Activated CD4-positive, alpha-beta T cell treated with anti-CD3 and anti-CD28 coated beads, Interleukin-2, amount 50 U/mL, for 48 hours (primary cell): ENCODE data around the gene NNMT.

ENCODE experiments used
- DNase-seq, 2 experiments: peaks; one replicate each; pipeline ENCODE4 v3.0.0-alpha.2; 2020

The NNMT gene

DNA sequence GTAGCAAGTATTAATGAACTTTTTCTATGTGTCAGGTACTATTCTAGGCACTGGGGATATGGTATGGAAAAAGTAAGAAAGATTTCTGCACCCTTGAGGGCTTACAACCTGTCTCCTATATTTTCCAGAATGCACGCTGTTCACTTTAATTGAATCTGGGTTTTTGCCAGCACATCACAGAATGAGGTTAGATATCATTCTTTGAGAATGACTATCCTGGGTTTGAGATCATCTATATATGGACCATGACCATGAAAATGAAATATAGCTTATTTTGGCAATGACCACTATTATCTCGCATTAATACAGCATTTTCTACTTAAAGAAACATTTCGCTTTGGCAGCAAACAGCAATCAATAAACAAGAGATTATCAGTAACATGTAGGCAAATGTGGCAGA is 57.2 kb downstream of the NNMT start:
- DNase-seq, result no peak

DNA sequence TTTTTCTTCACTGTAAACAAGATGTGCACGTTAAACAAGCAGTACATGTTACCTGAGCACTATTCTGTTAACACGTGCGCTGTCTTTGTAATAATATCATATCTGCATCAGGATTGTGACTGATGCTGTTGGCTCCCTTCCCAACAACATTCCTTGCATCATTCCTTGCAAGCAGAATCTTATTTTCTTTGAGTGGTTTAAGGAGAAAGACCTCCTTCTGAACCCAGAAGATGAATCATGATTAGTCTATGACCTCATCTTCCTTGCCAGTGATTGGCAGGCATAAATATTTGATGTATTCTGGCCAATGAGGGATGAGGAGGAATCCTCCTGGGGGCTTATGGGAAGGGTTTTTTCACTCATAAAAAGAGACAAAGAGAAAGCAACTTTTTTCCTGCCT is 57.9 kb downstream of the NNMT start:
- DNase-seq, result no peak

DNA sequence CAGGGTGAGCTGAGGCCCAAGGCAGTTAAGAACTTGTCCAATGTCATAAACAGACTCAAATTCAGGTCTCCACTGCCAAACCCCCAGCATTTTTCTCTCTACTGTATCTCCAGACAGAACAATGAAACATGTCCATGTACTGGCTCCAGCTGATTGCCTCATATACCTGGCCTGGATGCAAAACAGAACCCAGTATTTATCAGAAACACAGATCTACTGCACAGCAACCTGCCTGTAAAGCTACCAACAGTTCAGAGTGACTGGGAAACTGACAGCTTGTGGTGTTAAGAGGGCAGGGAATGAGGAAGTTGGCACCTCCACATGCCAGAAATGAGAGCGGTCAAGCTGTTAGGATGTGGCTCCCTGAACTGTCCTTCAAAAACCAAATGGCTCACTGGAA is 62.5 kb downstream of the NNMT start:
- DNase-seq, result no peak

DNA sequence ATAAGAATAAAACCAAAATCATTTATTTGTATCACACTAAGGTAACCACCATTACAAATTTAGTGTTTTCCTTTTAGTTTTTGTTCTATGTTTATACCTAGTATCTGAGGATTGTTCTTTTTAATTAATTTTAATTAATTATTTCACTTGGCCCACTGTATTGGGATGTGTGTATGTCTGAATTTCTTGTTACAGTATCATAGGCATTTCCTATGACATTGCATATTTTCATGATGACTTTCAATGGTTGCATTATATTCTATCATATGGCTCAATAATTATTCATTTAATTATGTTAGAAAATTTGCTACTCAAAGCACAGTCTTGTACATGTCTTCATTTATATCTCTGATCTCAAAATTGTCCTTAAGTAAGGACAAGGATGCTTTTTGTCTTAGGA is 63.1 kb downstream of the NNMT start:
- no peak for DNase-seq

DNA sequence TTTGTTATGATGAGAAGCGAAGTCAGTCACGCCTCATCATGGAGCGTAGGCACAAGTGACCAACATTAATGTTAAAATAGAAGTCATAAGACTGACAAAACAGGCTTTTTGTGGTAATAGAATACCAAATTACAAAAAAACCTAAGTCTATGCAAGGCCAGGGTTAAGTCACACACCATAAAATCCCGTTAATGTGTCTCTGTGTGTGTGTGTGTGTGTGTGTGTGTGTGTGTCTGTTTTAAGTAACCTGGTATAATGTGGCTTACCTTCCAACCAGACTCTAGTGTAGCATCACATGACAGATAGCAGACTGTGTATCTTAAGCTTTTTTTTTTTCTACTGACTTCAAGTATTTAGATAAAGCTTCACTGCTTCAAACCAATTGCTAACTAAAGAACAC is 66.1 kb downstream of the NNMT start:
- DNase-seq, result no peak

DNA sequence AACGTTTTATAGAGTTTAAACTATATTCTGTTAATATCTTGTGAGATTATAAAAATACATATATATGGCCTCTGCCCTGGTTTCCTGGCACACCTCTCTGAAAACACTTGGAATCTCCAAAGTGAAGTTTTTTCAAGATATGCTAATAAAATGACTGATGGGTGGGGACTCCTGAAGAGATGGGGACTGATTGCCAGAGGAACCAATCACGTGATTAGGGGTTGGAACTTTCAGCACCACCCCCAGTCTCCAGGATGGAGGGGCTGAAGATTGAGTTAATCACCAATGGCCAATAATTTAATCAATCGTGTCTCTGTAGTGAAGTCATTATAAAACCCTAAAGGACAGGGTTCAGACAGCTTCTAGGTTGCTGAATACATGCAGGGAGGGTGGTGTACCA is 66.8 kb downstream of the NNMT start:
- DNase-seq, result no peak
